Body of pancreas (tissue), 4 donors: ENCODE results near the gene PRRC2A.

Source experiments
- POLR2A ChIP-seq, 3 donors: fragments of 450-650 bp; IDR thresholded peaks; one replicate each; pipeline ENCODE4 v1.6.1; 2016; ENCODE audit warnings: antibody characterized with exemption in 3 of 3, mild to moderate bottlenecking in 2 of 3
- TF ChIP-seq, protein P1 (sequence below), 7 experiments: fragments of 450-650 bp in 4 of 7; fragments of 200-600 bp in 3 of 7; sonication (generic) in 3 of 7; IDR thresholded peaks; one replicate each; pipeline ENCODE4 v1.5.1; 2016 to 2019; ENCODE audit warnings: antibody characterized with exemption in 7 of 7

DNA sequence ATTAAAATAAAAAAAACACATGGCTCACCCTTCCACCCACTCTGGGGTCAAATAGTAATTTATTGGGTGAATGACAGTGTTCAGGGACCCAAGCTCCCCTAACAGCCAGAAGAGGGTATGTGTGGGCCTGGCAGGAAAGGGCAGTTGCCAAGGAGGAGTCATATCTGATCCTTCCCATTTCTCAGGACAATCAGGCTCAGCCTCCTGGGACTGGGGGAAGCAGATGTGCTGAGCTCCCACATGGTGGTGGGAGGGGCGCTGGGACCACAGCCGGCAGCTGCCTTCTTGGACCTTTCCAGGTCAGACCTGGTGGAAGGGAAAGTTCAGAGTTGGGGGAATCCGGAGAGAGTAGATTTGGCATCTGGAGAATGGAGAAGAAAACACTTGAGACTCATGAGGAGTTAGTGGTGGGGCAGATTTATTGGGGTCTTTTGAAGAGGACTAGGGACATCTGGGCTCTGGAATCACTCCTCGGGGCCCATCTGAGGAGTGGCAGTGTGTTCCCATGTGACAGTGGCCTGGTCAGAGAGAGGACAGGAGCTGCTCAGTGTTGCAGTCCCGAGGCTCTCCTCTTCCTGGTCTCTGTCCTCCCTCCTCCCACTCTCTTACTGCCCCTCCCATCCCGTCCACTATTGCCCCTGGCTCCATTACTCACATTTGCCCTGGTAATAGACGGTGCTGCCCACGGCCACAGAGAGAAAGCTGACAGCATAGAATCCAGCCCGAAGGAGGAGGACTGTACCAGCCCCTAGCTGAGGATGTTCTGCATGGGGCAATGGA, 31.5 kb upstream of the PRRC2A start:
- TF ChIP-seq, protein P1, sequence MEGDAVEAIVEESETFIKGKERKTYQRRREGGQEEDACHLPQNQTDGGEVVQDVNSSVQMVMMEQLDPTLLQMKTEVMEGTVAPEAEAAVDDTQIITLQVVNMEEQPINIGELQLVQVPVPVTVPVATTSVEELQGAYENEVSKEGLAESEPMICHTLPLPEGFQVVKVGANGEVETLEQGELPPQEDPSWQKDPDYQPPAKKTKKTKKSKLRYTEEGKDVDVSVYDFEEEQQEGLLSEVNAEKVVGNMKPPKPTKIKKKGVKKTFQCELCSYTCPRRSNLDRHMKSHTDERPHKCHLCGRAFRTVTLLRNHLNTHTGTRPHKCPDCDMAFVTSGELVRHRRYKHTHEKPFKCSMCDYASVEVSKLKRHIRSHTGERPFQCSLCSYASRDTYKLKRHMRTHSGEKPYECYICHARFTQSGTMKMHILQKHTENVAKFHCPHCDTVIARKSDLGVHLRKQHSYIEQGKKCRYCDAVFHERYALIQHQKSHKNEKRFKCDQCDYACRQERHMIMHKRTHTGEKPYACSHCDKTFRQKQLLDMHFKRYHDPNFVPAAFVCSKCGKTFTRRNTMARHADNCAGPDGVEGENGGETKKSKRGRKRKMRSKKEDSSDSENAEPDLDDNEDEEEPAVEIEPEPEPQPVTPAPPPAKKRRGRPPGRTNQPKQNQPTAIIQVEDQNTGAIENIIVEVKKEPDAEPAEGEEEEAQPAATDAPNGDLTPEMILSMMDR (IDR thresholded peaks at IDR 0.05) = no peak
- no peak for TF ChIP-seq POLR2A (IDR thresholded peaks at IDR 0.05)
